Gastroesophageal sphincter (tissue), 3 donors: Measurements from ENCODE around the gene VPS41.

Experiments
- CTCF ChIP-seq, 4 experiments: fragments of 200-600 bp in 2 of 4; fragments of 450-650 bp in 2 of 4; sonication (generic) in 1 of 4; IDR thresholded peaks; one replicate each; pipeline ENCODE4 v1.5.1; 2017 to 2019; ENCODE audit warnings: antibody characterized with exemption in 4 of 4, mild to moderate bottlenecking in 2 of 4, moderate library complexity in 2 of 4
- EP300 ChIP-seq: sonication (generic); formaldehyde crosslinking; IDR thresholded peaks from one replicate; pipeline ENCODE4 v1.6.1; 2017; ENCODE audit warnings: antibody characterized with exemption, mild to moderate bottlenecking
- POLR2A ChIP-seq, 2 donors: fragments of 450-650 bp; IDR thresholded peaks; one replicate each; pipeline ENCODE4 v1.6.1; 2017; ENCODE audit warnings: antibody characterized with exemption in 2 of 2, mild to moderate bottlenecking in 2 of 2, moderate library complexity in 1 of 2

DNA sequence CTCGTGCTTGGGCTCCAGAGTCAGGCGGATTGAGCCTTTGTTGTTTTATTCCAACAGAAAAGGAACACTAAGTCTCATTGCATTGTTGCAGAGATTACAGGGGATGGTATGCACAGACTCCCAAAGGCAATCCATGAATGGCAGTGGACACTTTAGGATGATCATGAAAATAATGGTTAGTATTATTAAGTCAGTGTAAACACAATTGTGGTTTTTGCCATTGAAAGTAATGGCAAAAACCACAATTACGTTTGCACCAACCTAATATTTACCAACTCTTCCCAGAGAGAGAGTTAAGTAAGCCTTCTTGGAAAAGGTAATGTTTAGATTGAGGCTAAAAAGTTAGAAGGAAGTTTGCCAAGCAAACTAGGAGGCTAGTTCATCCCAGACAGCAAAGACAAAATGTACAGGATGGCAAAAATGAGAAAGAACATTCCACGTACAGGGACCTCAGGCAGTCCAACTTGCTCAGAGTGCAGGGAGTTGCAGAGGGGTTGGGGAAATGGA, 204.9 kb downstream of the VPS41 start:
- no peak for TF ChIP-seq CTCF (IDR thresholded peaks at IDR 0.05)
- no peak for TF ChIP-seq EP300
- no peak for TF ChIP-seq POLR2A (IDR thresholded peaks at IDR 0.05)
